Testis (tissue), 2 donors: Measurements from ENCODE around the gene DIDO1.

Source experiments
- CTCF ChIP-seq, 3 experiments: fragments of 450-650 bp in 2 of 3; fragments of 200-600 bp in 1 of 3; sonication (generic) in 1 of 3; IDR thresholded peaks; one replicate each; pipeline ENCODE4 v1.5.1; 2016 to 2019; ENCODE audit warnings: antibody characterized with exemption in 3 of 3, mild to moderate bottlenecking in 2 of 3, moderate library complexity in 1 of 3
- POLR2A ChIP-seq: fragments of 450-650 bp; IDR thresholded peaks from one replicate; pipeline ENCODE4 v1.6.1; 2017; ENCODE audit warnings: antibody characterized with exemption, mild to moderate bottlenecking, moderate library complexity

GRCh38 chr20:62967149-62967501 lies 40.8 kb upstream of the DIDO1 start:
- TF ChIP-seq CTCF (IDR thresholded peaks at IDR 0.05) (no peak), POLR2A (no peak)
